ENCODE results near the gene MAN1C1. TPM values are rescaled to one million over a fixed set of nuclear protein-coding genes. Genes with fewer than 3 reads are reported as not detected.
A peak's percentile ranks its signal among the peaks of the same experiment; 100 is the strongest.

The MAN1C1 gene
- total RNA-seq, 2 experiments from 2014 or later = 22.3 to 24.1 TPM

DNA sequence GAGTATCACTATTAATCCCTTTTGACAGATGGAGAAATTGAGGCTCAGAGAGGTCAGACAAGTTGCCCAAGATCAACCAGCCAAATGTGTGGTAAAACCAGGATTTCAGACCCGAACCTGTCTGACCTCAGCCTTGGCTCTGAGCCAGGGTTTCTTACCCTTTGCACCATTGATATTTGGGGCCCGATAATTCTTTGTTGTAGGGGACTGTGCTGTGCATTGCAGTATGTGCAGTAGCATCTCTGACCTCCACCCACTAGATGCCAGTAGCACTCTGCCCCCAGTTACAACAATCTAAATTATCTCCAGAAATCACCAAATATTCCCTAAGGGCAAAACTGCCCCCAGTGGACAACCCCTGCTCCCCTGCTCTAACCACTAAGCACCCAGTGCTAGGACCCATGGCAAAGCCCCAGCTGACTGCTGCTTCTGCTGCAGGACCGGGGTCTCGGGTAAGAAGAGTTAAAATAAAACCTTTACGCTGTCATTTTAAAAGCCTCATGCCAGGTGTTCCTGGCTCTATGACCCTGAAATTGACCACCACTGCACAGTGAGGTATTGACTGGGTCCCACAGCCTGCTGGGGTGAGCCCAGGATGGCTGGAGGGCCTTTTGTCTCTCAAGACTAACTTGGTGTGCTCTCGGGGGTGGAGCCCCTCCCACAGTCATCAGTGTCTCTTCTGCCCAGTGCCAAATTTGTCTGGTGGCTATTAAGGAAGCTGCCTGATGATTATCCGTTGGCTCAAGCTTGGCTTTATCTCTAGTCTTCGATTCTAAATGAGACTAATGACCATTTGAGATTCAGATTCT, 5.6 kb upstream of the MAN1C1 start:
- no peak for DNase-seq
- H3K36me3 Mint-ChIP-seq (ENCODE audit: low read depth) = no peaks in the 10 kb centered on the region
- no peak overlapping the region for H3K4me3 Mint-ChIP-seq
- peaks cover 75% of the 10 kb centered on the region for H3K27me3 Mint-ChIP-seq
- no peaks in the 10 kb centered on the region for H3K9me3 Mint-ChIP-seq
- POLR2A ChIA-PET = interaction anchor here (0.5 to 1.4 kb wide), 2 partner anchors 8 to 46 kb away, joined by 3 read pairs; no protein-coding TSS in a partner anchor
- H3K27ac Mint-ChIP-seq = no peak overlapping the region
- H3K4me1 Mint-ChIP-seq = peaks cover 27% of the 10 kb centered on the region
- CTCF ChIA-PET = interaction anchor here (0.8 to 3.1 kb wide), 8 partner anchors 8 to 200 kb away, joined by 3 to 30 read pairs (median 4); no protein-coding TSS in a partner anchor

DNA sequence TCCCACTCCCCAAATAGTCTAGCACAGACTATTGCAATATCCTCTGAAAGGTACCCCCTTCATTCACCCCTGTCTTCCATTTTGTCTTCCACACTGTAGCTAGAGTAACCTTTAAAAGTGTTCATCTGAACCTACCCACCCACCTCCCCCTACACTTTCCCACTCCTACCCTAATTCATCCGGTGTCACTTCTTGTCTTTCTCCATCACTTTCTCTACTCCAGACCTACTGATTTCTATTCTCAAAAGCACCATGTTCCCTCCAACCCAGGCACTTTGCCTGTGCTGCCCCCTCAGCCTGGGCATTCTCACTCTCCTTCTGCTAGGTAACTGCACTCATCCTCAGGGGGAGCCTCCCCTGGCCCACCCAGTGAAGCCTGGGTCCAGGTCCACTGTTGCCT, 4.7 kb upstream of the MAN1C1 start:
- peaks cover 27% of the 10 kb centered on the region for H3K4me1 Mint-ChIP-seq
- H3K27me3 Mint-ChIP-seq = peaks cover 68% of the 10 kb centered on the region
- H3K27ac Mint-ChIP-seq = no peak overlapping the region

GRCh38 chr1:25612421-25612820, 4.2 kb upstream of the MAN1C1 start:
- peaks cover 25% of the 10 kb centered on the region for H3K4me1 Mint-ChIP-seq
- H3K4me3 Mint-ChIP-seq = no peak overlapping the region
- H3K9me3 Mint-ChIP-seq = no peaks in the 10 kb centered on the region
- ChIA-PET POLR2A (no interaction called here), CTCF (interaction anchor here (0.6 to 1.6 kb wide), 5 partner anchors 70 to 350 kb away, joined by 3 to 5 read pairs (median 4); partner anchors contain the start of gene LDLRAP1)
- H3K27ac Mint-ChIP-seq = no peak overlapping the region
- peaks cover 63% of the 10 kb centered on the region for H3K27me3 Mint-ChIP-seq
- no peaks in the 10 kb centered on the region for H3K36me3 Mint-ChIP-seq (ENCODE audit: low read depth)
- no peak for DNase-seq

More for the DNA sequence above, 4.7 kb upstream of the MAN1C1 start:
- Mint-ChIP-seq H3K9me3 (no peaks in the 10 kb centered on the region), H3K36me3 (ENCODE audit: low read depth) (no peaks in the 10 kb centered on the region), H3K4me3 (no peak overlapping the region)
- DNase-seq = no peak
- CTCF ChIA-PET = interaction anchor here (0.8 to 1.6 kb wide), 4 partner anchors 69 to 191 kb away, joined by 3 to 5 read pairs (median 4); partner anchors contain the start of gene LDLRAP1
- POLR2A ChIA-PET = no interaction called here

GRCh38 chr1:25613091-25613490, 3.5 kb upstream of the MAN1C1 start:
- no peak for DNase-seq
- Mint-ChIP-seq H3K27ac (no peak overlapping the region), H3K9me3 (no peaks in the 10 kb centered on the region), H3K36me3 (ENCODE audit: low read depth) (no peaks in the 10 kb centered on the region), H3K4me1 (peaks cover 26% of the 10 kb centered on the region), H3K4me3 (no peak overlapping the region), H3K27me3 (peaks cover 62% of the 10 kb centered on the region)
- POLR2A ChIA-PET = interaction anchor here (1.0 kb wide), 1 partner anchor 19 kb away, joined by 3 read pairs; no protein-coding TSS in a partner anchor
- CTCF ChIA-PET = interaction anchor here (0.6 to 0.7 kb wide), 2 partner anchors 165 to 350 kb away, joined by 4 to 5 read pairs; no protein-coding TSS in a partner anchor

DNA sequence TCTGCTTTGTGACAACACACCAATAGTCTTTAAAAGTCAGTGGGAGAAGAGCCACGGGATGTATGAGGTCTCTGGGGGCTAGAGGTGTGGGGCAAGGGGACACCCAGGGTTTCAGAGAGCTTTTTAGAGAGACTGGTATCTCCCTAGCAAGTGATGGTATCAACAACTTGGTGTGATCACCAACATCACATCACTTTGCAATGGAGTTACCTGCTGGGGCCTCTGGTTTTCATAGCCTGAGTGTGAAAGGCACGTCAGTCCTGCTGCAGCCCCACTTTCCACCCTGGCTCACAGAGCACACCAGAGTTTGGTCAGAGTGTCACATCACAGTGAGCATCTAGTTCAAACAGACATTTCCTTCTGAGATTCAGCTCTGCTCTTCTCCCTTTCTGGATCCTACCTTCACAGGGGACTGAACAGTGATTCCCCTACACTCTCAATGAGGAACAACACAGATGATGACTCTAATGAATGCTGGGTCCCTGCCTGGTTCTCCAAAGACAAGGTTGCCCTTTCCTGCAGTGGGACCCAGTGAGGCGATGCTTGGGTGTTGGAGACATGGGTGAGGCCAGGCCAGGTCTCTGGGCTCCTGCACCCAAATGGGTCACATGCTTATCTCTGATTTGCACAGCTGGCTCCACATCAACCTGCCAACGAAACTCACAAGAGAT, 2.0 kb upstream of the MAN1C1 start:
- Mint-ChIP-seq H3K27me3 (peaks cover 62% of the 10 kb centered on the region), H3K4me3 (no peak overlapping the region), H3K27ac (no peak overlapping the region), H3K4me1 (peaks cover 35% of the 10 kb centered on the region), H3K9me3 (no peaks in the 10 kb centered on the region), H3K36me3 (ENCODE audit: low read depth) (peaks cover 2% of the 10 kb centered on the region)
- no peak for DNase-seq
- CTCF ChIA-PET = interaction anchor here (0.5 kb wide), 1 partner anchor 150 kb away, joined by 3 read pairs; no protein-coding TSS in a partner anchor
- POLR2A ChIA-PET = interaction anchor here (0.6 to 3.3 kb wide), 4 partner anchors 9 to 385 kb away, joined by 3 to 12 read pairs (median 4); no protein-coding TSS in a partner anchor

DNA sequence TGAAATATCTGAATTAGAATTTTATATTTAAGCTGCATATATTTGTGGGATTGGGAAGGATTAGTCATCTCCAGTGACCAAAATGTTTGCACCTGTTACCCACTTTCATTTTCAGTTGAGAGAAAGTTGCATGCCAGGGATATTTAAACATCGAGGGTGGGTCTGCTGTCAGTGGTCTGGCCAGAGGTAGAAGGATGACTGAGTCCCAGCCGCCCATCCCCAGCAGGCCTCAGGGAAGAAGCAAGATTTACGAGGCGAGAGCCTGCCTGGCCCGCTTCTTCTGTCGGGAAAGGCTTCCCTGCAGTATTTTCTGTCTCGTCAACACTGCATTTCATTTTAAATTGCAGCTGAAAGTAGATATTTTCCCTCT, 1.4 kb upstream of the MAN1C1 start:
- H3K9me3 Mint-ChIP-seq = no peaks in the 10 kb centered on the region
- peaks cover 40% of the 10 kb centered on the region for H3K4me1 Mint-ChIP-seq
- H3K4me3 Mint-ChIP-seq = peak overlapping the region; percentile 63
- POLR2A ChIA-PET = interaction anchor here (0.6 to 3.3 kb wide), 4 partner anchors 9 to 385 kb away, joined by 3 to 12 read pairs (median 4); no protein-coding TSS in a partner anchor
- peaks cover 57% of the 10 kb centered on the region for H3K27me3 Mint-ChIP-seq
- H3K27ac Mint-ChIP-seq = no peak overlapping the region
- no peak for DNase-seq
- CTCF ChIA-PET = no interaction called here
- H3K36me3 Mint-ChIP-seq (ENCODE audit: low read depth) = peaks cover 2% of the 10 kb centered on the region

- ChIA-PET POLR2A (interaction anchor here (0.6 to 3.3 kb wide), 3 partner anchors 8 to 386 kb away, joined by 4 to 12 read pairs (median 5); no protein-coding TSS in a partner anchor), CTCF (interaction anchor here (1.4 to 2.0 kb wide), 2 partner anchors 16 to 27 kb away, joined by 4 to 7 read pairs; no protein-coding TSS in a partner anchor)
- peaks cover 45% of the 10 kb centered on the region for H3K4me1 Mint-ChIP-seq
- H3K27me3 Mint-ChIP-seq = peaks cover 54% of the 10 kb centered on the region
- no peaks in the 10 kb centered on the region for H3K9me3 Mint-ChIP-seq
- peak overlapping the region; percentile 63 for H3K4me3 Mint-ChIP-seq
- no peak overlapping the region for H3K27ac Mint-ChIP-seq
- no peak for DNase-seq
- H3K36me3 Mint-ChIP-seq (ENCODE audit: low read depth) = peaks cover 7% of the 10 kb centered on the region
Measured at GRCh38 chr1:25615563-25616094, 962 bp upstream of the MAN1C1 start.

DNA sequence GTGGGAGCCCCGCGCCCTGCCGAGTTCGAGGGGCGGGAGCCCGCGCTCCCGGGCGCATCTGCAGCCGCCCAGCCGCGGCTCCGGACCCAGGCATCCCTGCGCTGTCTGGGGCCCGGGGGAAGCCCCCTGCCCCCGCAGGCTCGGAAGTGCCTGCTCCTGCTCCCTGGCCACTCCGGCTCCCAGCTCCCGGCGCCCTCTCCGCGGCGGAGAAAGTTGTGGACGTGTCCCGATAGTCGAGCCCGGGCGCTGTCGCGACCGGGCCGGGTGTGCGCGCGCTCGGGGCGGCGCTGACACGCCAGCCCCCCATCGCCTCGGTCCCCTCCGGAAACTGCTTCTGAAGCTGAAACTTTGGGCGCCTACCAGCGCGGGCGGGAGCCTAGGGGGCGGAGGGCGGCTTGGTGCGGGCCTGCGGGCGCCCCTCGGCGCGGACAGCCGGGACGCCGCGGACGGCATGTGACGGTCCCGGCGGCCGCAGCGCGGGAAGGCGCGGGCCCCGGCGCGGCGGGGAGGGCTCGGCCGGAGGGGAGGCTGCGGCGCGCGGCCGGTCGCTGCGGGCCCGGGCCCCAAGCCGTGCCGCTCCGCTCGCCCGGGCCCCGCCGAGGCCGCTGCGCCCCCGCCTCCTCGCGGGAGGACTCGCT, 515 bp downstream of the MAN1C1 start:
- POLR2A ChIA-PET = interaction anchor here (0.7 to 3.3 kb wide), 3 partner anchors 15 to 59 kb away, joined by 4 to 12 read pairs (median 4); no protein-coding TSS in a partner anchor

DNA sequence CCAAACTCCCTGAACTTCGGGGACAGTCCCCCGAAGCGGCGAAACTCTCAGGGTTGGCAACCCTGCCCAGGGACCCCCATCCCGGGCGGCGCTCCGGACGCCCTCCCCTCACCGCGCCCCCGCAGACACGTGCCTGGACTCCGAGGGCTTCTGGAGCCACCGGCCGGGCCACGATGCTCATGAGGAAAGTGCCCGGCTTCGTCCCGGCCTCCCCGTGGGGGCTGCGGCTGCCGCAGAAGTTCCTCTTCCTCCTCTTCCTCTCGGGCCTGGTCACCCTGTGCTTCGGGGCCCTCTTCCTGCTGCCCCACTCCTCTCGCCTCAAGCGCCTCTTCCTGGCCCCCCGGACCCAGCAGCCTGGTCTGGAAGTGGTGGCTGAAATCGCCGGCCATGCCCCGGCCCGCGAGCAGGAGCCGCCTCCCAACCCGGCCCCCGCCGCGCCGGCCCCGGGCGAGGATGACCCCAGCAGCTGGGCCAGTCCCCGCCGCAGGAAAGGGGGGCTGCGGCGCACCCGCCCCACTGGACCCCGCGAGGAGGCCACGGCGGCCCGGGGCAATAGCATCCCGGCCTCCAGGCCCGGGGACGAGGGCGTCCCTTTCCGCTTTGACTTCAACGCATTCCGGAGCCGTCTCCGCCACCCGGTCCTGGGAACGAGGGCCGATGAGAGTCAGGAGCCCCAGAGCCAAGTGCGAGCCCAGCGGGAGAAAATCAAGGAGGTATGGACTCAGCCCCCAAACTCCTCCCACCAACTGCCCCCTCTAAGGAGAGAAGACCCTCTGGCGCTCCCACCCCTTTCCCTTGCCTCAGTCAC, 1.2 kb downstream of the MAN1C1 start:
- H3K27me3 Mint-ChIP-seq = peaks cover 39% of the 10 kb centered on the region
- peaks cover 67% of the 10 kb centered on the region for H3K4me1 Mint-ChIP-seq
- H3K36me3 Mint-ChIP-seq (ENCODE audit: low read depth) = peaks cover 13% of the 10 kb centered on the region
- DNase-seq = no peak
- H3K9me3 Mint-ChIP-seq = no peaks in the 10 kb centered on the region
- H3K27ac Mint-ChIP-seq = peak overlapping the region; percentile 73
- ChIA-PET CTCF (interaction anchor here (1.0 to 2.7 kb wide), 11 partner anchors 9 to 181 kb away, joined by 3 to 22 read pairs (median 6); no protein-coding TSS in a partner anchor), POLR2A (interaction anchor here (0.7 to 3.3 kb wide), 5 partner anchors 14 to 59 kb away, joined by 4 to 22 read pairs (median 12); no protein-coding TSS in a partner anchor)
- peak overlapping the region; percentile 82 for H3K4me3 Mint-ChIP-seq

More for the DNA sequence above, 515 bp downstream of the MAN1C1 start:
- H3K27ac Mint-ChIP-seq = no peak overlapping the region
- peaks cover 43% of the 10 kb centered on the region for H3K27me3 Mint-ChIP-seq
- H3K4me3 Mint-ChIP-seq = peak overlapping the region; percentile 65
- CTCF ChIA-PET = interaction anchor here (1.1 to 2.0 kb wide), 3 partner anchors 15 to 59 kb away, joined by 4 to 7 read pairs (median 4); no protein-coding TSS in a partner anchor
- no peak for DNase-seq
- H3K4me1 Mint-ChIP-seq = peaks cover 60% of the 10 kb centered on the region
- no peaks in the 10 kb centered on the region for H3K9me3 Mint-ChIP-seq
- H3K36me3 Mint-ChIP-seq (ENCODE audit: low read depth) = peaks cover 10% of the 10 kb centered on the region

- CTCF ChIA-PET = interaction anchor here (0.9 to 2.7 kb wide), 11 partner anchors 9 to 181 kb away, joined by 3 to 22 read pairs (median 6); no protein-coding TSS in a partner anchor
- Mint-ChIP-seq H3K4me3 (peak overlapping the region; percentile 82), H3K9me3 (no peaks in the 10 kb centered on the region), H3K27me3 (peaks cover 39% of the 10 kb centered on the region), H3K4me1 (peaks cover 73% of the 10 kb centered on the region), H3K36me3 (ENCODE audit: low read depth) (peaks cover 16% of the 10 kb centered on the region), H3K27ac (peak overlapping the region; percentile 73)
- POLR2A ChIA-PET = interaction anchor here (0.6 to 3.3 kb wide), 8 partner anchors 8 to 185 kb away, joined by 3 to 22 read pairs (median 4); no protein-coding TSS in a partner anchor
- DNase-seq = no peak
Measured at GRCh38 chr1:25618433-25618808, 1.8 kb downstream of the MAN1C1 start.

Data from activated CD4-positive, alpha-beta memory T cell treated with anti-CD3 and anti-CD28 coated beads, Interleukin-2, amount 10 ng/mL, durations not matched to agents 7 days and 5 days (primary cell).